ENCODE measurements around the gene UBE4B. TPM values are rescaled to one million over a fixed set of nuclear protein-coding genes. Genes with fewer than 3 reads are reported as not detected.

UBE4B gene
- polyA plus RNA-seq, 2 of the 4 experiments (the other 2 are of a cell fraction): 13.5 to 15.1 TPM

DNA sequence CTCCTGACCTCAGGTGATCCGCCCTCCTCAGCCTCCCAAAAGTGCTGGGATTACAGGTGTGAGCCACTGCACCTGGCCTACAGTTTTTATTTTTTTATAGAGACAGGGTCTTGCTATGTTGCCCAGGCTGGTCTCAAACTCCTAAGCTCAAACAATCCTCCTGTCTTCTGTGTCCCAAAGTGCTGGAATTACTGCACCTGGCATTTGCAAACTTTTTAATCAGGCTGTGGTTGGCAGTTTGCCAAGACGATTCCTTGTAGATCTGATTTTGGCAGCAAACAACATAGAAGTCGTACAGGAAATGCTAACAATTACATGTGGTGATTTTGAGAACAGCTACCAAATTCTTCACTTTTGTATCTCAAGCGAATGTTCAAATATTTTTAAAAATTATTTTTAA, 25.6 kb upstream of the UBE4B start:
- ChIA-PET POLR2A (no interaction called here), CTCF (no interaction called here)

DNA sequence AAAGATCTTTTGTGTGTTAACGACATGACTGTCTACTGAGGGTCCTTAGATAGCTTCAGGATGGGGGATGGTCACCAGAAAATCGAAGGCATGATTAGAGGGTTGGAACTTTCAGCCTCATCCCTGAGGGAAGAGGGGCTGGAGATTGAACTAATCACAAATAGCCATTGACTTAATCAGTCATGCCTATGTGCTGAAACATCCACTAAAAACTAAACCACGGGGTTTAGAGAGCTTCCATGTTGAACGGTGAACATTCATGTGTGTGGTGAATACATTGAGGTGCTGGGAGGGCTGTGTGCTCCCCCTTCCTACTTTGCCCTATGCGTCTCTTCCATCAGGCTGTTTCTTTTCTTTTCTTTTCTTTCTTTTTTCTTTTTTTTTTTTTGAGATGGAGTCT, 18.7 kb upstream of the UBE4B start:
- WGBS (ENCODE audit: missing lambda C conversion rate): 42% methylated on average over 5 of the region's 5 CpGs
- ATAC-seq (no peak), FAIRE-seq (no peak), DNase-seq (ENCODE audit: low read depth in 1 of 2, low spot score in 1 of 2) (no peak)
- H3K4me2 ChIP-seq: no peak overlapping the region
- H3K27ac ChIP-seq: no peak overlapping the region
- ChIA-PET POLR2A (no interaction called here), CTCF (no interaction called here)
- no peak overlapping the region for H3K4me3 ChIP-seq
- no peaks in the 10 kb centered on the region for H3K4me1 ChIP-seq
- H3K9me3 ChIP-seq: no peaks in the 10 kb centered on the region
- TF ChIP-seq NFE2L2 (conservative IDR thresholded peaks at IDR 0.05; ENCODE audit: low read length): no peak
- no peak for TF ChIP-seq RARB (CRISPR knock-in tag; IDR thresholded peaks at IDR 0.05)

More for the DNA sequence above, 25.6 kb upstream of the UBE4B start:
- H3K4me2 ChIP-seq: no peak overlapping the region
- no peaks in the 10 kb centered on the region for H3K9me3 ChIP-seq
- no peak for ATAC-seq
- FAIRE-seq: no peak
- no peak for DNase-seq (ENCODE audit: low read depth in 1 of 2, low spot score in 1 of 2)
- TF ChIP-seq, protein P1, sequence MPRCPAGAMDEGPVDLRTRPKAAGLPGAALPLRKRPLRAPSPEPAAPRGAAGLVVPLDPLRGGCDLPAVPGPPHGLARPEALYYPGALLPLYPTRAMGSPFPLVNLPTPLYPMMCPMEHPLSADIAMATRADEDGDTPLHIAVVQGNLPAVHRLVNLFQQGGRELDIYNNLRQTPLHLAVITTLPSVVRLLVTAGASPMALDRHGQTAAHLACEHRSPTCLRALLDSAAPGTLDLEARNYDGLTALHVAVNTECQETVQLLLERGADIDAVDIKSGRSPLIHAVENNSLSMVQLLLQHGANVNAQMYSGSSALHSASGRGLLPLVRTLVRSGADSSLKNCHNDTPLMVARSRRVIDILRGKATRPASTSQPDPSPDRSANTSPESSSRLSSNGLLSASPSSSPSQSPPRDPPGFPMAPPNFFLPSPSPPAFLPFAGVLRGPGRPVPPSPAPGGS (IDR thresholded peaks at IDR 0.05): no peak
- no peak for TF ChIP-seq CEBPB (IDR thresholded peaks at IDR 0.05)
- TF ChIP-seq USF2 (IDR thresholded peaks at IDR 0.05): no peak
- no peak for TF ChIP-seq RFX5 (IDR thresholded peaks at IDR 0.05)
- no peak for TF ChIP-seq HOXA7 (CRISPR knock-in tag; IDR thresholded peaks at IDR 0.05)
- no peak for TF ChIP-seq ZSCAN20 (CRISPR knock-in tag; IDR thresholded peaks at IDR 0.05)
- TF ChIP-seq EP300 (IDR thresholded peaks at IDR 0.05): no peak
- TF ChIP-seq ATOH8 (CRISPR knock-in tag; IDR thresholded peaks at IDR 0.05; ENCODE audit: low read depth): no peak
- TF ChIP-seq NPAS2 (CRISPR knock-in tag; IDR thresholded peaks at IDR 0.05; ENCODE audit: borderline replicate concordance): no peak
- no peak for TF ChIP-seq PHF8 (IDR thresholded peaks at IDR 0.05; ENCODE audit: borderline replicate concordance, low read depth)
- TF ChIP-seq EHMT2 (IDR thresholded peaks at IDR 0.05; ENCODE audit: low read depth): no peak
- no peak for TF ChIP-seq TP53 (CRISPR knock-in tag; IDR thresholded peaks at IDR 0.05)
- WGBS (ENCODE audit: missing lambda C conversion rate): 49% methylated on average over 4 of the region's 4 CpGs
- H3K27ac ChIP-seq: no peak overlapping the region
- no peak overlapping the region for H3K4me3 ChIP-seq
- no peaks in the 10 kb centered on the region for H3K4me1 ChIP-seq

DNA sequence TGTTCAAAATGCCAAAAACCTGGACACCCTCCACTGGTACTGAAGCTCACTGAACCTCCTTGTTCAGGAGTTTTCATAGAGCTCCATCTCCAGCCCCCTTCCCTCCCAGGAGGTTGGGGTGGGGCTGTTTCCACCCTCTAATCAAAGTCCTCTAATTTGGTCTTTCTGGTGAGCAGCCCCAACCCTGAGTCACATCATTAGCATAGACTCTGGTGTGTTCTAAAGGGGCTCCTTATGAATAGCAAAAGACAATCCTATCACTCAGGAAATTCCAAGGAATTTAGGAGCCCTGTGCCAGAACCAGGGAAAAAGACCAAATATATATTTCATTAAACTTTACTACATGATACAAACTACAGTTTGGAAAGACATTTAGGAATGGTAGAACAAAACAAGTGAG, 13.2 kb upstream of the UBE4B start:
- ChIA-PET POLR2A (no interaction called here), CTCF (interaction anchor here (1.0 to 1.5 kb wide), 2 partner anchors 19 to 24 kb away, joined by 3 read pairs; no protein-coding TSS in a partner anchor)
- ATAC-seq (no peak), DNase-seq (ENCODE audit: low read depth in 1 of 2, low spot score in 1 of 2) (no peak), FAIRE-seq (no peak)
- H3K9me3 ChIP-seq: no peaks in the 10 kb centered on the region
- no peaks in the 10 kb centered on the region for H3K4me1 ChIP-seq
- H3K4me2 ChIP-seq: no peak overlapping the region
- TF ChIP-seq SREBF2 (IDR thresholded peaks at IDR 0.05) (no peak), REST (IDR thresholded peaks at IDR 0.05) (no peak), KDM5A (IDR thresholded peaks at IDR 0.05) (no peak), NPAS2 (CRISPR knock-in tag; IDR thresholded peaks at IDR 0.05; ENCODE audit: borderline replicate concordance) (no peak), ZFP36 (IDR thresholded peaks at IDR 0.05; ENCODE audit: borderline replicate concordance, partially characterized antibody) (no peak), FOSL2 (IDR thresholded peaks at IDR 0.05) (no peak), FOSL2 (CRISPR knock-in tag; IDR thresholded peaks at IDR 0.05) (no peak)
- TF ChIP-seq, protein P2, sequence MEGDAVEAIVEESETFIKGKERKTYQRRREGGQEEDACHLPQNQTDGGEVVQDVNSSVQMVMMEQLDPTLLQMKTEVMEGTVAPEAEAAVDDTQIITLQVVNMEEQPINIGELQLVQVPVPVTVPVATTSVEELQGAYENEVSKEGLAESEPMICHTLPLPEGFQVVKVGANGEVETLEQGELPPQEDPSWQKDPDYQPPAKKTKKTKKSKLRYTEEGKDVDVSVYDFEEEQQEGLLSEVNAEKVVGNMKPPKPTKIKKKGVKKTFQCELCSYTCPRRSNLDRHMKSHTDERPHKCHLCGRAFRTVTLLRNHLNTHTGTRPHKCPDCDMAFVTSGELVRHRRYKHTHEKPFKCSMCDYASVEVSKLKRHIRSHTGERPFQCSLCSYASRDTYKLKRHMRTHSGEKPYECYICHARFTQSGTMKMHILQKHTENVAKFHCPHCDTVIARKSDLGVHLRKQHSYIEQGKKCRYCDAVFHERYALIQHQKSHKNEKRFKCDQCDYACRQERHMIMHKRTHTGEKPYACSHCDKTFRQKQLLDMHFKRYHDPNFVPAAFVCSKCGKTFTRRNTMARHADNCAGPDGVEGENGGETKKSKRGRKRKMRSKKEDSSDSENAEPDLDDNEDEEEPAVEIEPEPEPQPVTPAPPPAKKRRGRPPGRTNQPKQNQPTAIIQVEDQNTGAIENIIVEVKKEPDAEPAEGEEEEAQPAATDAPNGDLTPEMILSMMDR (IDR thresholded peaks at IDR 0.05): no peak
- H3K4me3 ChIP-seq: no peak overlapping the region
- no peak overlapping the region for H3K27ac ChIP-seq
